HG02571 (cell line): ENCODE results near the gene CDC42.
"Not testable (repeated sequence)": the region's sequence is repeated elsewhere in the genome, so short reads cannot be mapped to it uniquely, and the experiment has no call there.

Experiments
- ATAC-seq: cut with Tn5 transposase; IDR thresholded peaks from one replicate; pipeline ENCODE4 v1.9.1; 2021; ENCODE audit warnings: mild to moderate bottlenecking, moderate library complexity; ENCODE audit not compliant: unreplicated experiment

CDC42 gene

GRCh38 chr1:22034834-22035233 is 17.7 kb upstream of the CDC42 start:
- ATAC-seq, result not testable (repeated sequence)

- no peak for ATAC-seq
Observed at GRCh38 chr1:22037520-22037919, 15.0 kb upstream of the CDC42 start.

- no peak for ATAC-seq
Observed at GRCh38 chr1:22038036-22038435, 14.5 kb upstream of the CDC42 start.

- peak; percentile 91 for ATAC-seq
Observed at GRCh38 chr1:22039594-22040285, 12.8 kb upstream of the CDC42 start.

GRCh38 chr1:22040286-22040623 is 12.3 kb upstream of the CDC42 start:
- no peak for ATAC-seq

GRCh38 chr1:22041505-22041904 is 11.0 kb upstream of the CDC42 start:
- ATAC-seq, result no peak

GRCh38 chr1:22043198-22043769 is 9.2 kb upstream of the CDC42 start:
- no peak for ATAC-seq

GRCh38 chr1:22044690-22045420 is 7.7 kb upstream of the CDC42 start:
- ATAC-seq, result no peak

GRCh38 chr1:22045604-22046228 is 6.8 kb upstream of the CDC42 start:
- no peak for ATAC-seq

- ATAC-seq, result no peak
Observed at GRCh38 chr1:22048351-22049192, 3.9 kb upstream of the CDC42 start.

- no peak for ATAC-seq
Observed at GRCh38 chr1:22050330-22050729, 2.2 kb upstream of the CDC42 start.

- no peak for ATAC-seq
Observed at GRCh38 chr1:22051607-22052114, 848 bp upstream of the CDC42 start.

- ATAC-seq, result peak; percentile 39
Observed at GRCh38 chr1:22053017-22053860, 730 bp downstream of the CDC42 start.

GRCh38 chr1:22053861-22054770 is 1.6 kb downstream of the CDC42 start:
- no peak for ATAC-seq

- ATAC-seq, result no peak
Observed at GRCh38 chr1:22055463-22055862, 3.0 kb downstream of the CDC42 start.

- ATAC-seq, result no peak
Observed at GRCh38 chr1:22056043-22056442, 3.5 kb downstream of the CDC42 start.

GRCh38 chr1:22056936-22057335 is 4.4 kb downstream of the CDC42 start:
- no peak for ATAC-seq

- no peak for ATAC-seq
Observed at GRCh38 chr1:22057861-22058260, 5.4 kb downstream of the CDC42 start.
